ENCODE results near the gene KCNC1.

The KCNC1 gene

GRCh38 chr11:17773674-17774073 lies 39.1 kb downstream of the KCNC1 start:
- peaks cover 5% of the 10 kb centered on the region; the same call in 1 of the 2 replicates for H3K4me1 ChIP-seq (ENCODE audit: low read length)
- no peak overlapping the region for H3K4me2 ChIP-seq (ENCODE audit: low read length)
- no peak overlapping the region for H3K9ac ChIP-seq (ENCODE audit: low read length)
- H3K79me2 ChIP-seq (ENCODE audit: low read length): no peaks in the 10 kb centered on the region
- H4K20me1 ChIP-seq (ENCODE audit: insufficient read depth, low read length): no peaks in the 10 kb centered on the region
- H3K36me3 ChIP-seq (replicated peaks; ENCODE audit: low read depth, low read length): no peaks in the 10 kb centered on the region
- no peak overlapping the region for H2AFZ ChIP-seq (ENCODE audit: low read depth, low read length)
- H3K9me3 ChIP-seq (ENCODE audit: insufficient read depth, low read length): no peaks in the 10 kb centered on the region
- TF ChIP-seq, protein P1, sequence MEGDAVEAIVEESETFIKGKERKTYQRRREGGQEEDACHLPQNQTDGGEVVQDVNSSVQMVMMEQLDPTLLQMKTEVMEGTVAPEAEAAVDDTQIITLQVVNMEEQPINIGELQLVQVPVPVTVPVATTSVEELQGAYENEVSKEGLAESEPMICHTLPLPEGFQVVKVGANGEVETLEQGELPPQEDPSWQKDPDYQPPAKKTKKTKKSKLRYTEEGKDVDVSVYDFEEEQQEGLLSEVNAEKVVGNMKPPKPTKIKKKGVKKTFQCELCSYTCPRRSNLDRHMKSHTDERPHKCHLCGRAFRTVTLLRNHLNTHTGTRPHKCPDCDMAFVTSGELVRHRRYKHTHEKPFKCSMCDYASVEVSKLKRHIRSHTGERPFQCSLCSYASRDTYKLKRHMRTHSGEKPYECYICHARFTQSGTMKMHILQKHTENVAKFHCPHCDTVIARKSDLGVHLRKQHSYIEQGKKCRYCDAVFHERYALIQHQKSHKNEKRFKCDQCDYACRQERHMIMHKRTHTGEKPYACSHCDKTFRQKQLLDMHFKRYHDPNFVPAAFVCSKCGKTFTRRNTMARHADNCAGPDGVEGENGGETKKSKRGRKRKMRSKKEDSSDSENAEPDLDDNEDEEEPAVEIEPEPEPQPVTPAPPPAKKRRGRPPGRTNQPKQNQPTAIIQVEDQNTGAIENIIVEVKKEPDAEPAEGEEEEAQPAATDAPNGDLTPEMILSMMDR (IDR thresholded peaks at IDR 0.05; ENCODE audit: low read depth, low read length): no peak
- TF ChIP-seq EZH2phosphoT487 (IDR thresholded peaks at IDR 0.05; ENCODE audit: low read depth): no peak
- H3K4me3 ChIP-seq (ENCODE audit: low read length): no peak overlapping the region
- H3K27ac ChIP-seq (ENCODE audit: low read length): no peak overlapping the region
- H3K27me3 ChIP-seq (ENCODE audit: low read depth, low read length): no peaks in the 10 kb centered on the region

DNA sequence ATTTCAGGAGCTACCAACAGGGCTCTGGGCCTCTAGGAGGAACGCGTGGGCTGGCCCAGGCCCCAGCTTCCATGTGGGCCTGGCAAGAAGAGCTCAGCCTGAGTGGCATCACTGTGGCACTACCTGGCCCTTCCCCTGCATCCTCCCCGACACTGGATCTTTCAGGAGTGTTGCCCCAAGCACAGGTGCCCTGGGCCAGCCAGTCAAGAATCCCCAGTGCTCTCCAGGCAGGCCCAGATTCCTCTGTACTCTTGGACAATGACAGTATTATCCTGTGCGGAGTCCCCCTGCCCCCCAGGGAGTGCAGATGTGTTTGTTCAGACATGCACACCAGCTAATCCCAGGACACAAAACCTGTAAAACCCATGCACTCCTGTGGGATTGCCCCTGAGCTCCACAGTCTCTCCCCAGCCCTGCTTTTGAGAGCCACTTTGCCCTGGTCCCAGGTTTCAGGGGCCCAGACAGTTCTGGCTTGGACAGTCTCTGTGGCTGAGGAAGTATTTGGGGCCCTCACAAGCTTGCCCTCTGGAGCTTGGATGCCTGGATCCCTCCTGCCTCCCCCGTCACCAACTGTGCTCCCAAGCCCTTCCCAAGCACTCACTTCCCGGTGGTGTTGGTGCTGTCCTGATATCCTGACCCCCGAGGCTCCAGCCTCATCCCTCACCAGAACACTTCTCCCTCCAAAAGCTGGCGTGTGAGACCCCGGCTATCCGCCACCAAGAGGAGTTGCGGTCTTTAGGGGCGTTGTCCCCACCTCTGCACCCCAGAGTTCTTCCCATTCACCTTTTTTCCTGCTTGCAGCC lies 39.9 kb downstream of the KCNC1 start:
- H3K4me2 ChIP-seq (ENCODE audit: low read length): no peak overlapping the region
- no peak overlapping the region for H3K4me3 ChIP-seq (ENCODE audit: low read length)
- H4K20me1 ChIP-seq (ENCODE audit: insufficient read depth, low read length): no peaks in the 10 kb centered on the region
- H3K4me1 ChIP-seq (ENCODE audit: low read length): peaks cover 5% of the 10 kb centered on the region; the same call in 1 of the 2 replicates
- H3K36me3 ChIP-seq (replicated peaks; ENCODE audit: low read depth, low read length): no peaks in the 10 kb centered on the region
- H3K27ac ChIP-seq (ENCODE audit: low read length): no peak overlapping the region
- no peak overlapping the region for H2AFZ ChIP-seq (ENCODE audit: low read depth, low read length)
- no peak overlapping the region for H3K9ac ChIP-seq (ENCODE audit: low read length)
- TF ChIP-seq, protein P1 (IDR thresholded peaks at IDR 0.05; ENCODE audit: low read depth, low read length): no peak
- TF ChIP-seq EZH2phosphoT487 (IDR thresholded peaks at IDR 0.05; ENCODE audit: low read depth): no peak
- no peaks in the 10 kb centered on the region for H3K79me2 ChIP-seq (ENCODE audit: low read length)
- H3K9me3 ChIP-seq (ENCODE audit: insufficient read depth, low read length): no peaks in the 10 kb centered on the region
- no peaks in the 10 kb centered on the region for H3K27me3 ChIP-seq (ENCODE audit: low read depth, low read length)

DNA sequence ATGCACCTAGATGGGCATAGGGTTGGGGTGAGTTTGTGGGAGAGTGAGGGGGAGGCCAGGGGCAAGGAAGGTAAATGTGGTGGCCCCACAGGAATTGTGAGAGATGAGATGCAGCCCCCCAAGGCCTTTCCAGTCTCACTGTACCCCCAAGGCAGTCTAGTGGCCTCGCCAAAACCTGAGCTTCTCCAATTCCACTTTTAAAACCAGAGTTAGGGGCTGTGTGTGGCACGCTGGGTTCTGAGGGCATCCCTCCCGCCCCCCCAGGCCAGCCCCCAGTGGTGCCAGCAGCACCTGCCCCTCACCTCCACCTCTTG lies 40.4 kb downstream of the KCNC1 start:
- Histone ChIP-seq H3K4me3 (ENCODE audit: low read length) (no peak overlapping the region), H3K36me3 (replicated peaks; ENCODE audit: low read depth, low read length) (no peaks in the 10 kb centered on the region), H4K20me1 (ENCODE audit: insufficient read depth, low read length) (no peaks in the 10 kb centered on the region), H3K9me3 (ENCODE audit: insufficient read depth, low read length) (no peaks in the 10 kb centered on the region), H3K4me1 (ENCODE audit: low read length) (0 out of 2 replicates have a peak, but pooled peaks cover under 1% of the 10 kb centered on the region), H3K9ac (ENCODE audit: low read length) (no peak overlapping the region), H3K79me2 (ENCODE audit: low read length) (no peaks in the 10 kb centered on the region), H3K27ac (ENCODE audit: low read length) (no peak overlapping the region), H3K4me2 (ENCODE audit: low read length) (no peak overlapping the region), H2AFZ (ENCODE audit: low read depth, low read length) (no peak overlapping the region), H3K27me3 (ENCODE audit: low read depth, low read length) (no peaks in the 10 kb centered on the region)
- TF ChIP-seq, protein P1 (IDR thresholded peaks at IDR 0.05; ENCODE audit: low read depth, low read length): no peak
- no peak for TF ChIP-seq EZH2phosphoT487 (IDR thresholded peaks at IDR 0.05; ENCODE audit: low read depth)

DNA sequence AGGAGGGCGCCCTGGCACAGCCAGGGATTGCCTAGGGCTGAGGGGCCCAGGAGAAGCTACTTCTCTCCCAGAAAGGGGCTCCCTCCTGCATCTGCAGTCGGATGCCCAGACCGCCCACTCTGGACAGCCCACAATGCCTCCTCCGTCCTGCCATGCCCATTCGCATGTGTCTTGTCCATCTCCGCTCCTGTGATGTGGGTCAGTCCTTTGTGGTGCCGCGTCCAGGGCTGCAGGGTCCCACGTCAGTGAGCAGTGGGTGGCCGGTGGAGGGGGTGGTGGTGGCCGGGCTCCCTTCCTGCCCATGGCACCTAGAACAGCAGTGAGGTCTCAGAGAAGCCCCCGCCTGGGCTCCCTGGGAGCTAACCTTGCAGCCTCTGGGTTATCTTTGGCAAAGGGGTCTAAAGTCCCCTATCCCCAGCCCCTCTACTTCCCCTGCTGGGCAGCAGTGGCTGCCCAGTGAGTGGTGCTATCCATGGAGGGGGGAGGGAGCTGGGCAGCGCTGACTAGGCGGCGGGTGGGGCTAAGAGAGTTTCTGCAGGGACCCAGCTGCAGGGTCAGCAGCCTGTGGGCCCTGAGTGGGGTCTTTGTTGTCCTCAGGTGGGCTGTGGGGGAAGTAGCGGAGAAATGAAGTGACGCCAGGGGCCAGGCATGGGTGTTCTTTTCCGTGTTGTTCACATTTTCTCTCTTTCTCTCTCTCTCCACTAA lies 41.1 kb downstream of the KCNC1 start:
- Histone ChIP-seq H3K4me2 (ENCODE audit: low read length) (no peak overlapping the region), H3K9ac (ENCODE audit: low read length) (no peak overlapping the region), H4K20me1 (ENCODE audit: insufficient read depth, low read length) (no peaks in the 10 kb centered on the region), H3K27me3 (ENCODE audit: low read depth, low read length) (no peaks in the 10 kb centered on the region), H3K9me3 (ENCODE audit: insufficient read depth, low read length) (no peaks in the 10 kb centered on the region), H3K79me2 (ENCODE audit: low read length) (no peaks in the 10 kb centered on the region), H3K4me1 (ENCODE audit: low read length) (no peaks in the 10 kb centered on the region), H2AFZ (ENCODE audit: low read depth, low read length) (no peak overlapping the region), H3K36me3 (replicated peaks; ENCODE audit: low read depth, low read length) (no peaks in the 10 kb centered on the region), H3K27ac (ENCODE audit: low read length) (no peak overlapping the region), H3K4me3 (ENCODE audit: low read length) (no peak overlapping the region)
- TF ChIP-seq, protein P1 (IDR thresholded peaks at IDR 0.05; ENCODE audit: low read depth, low read length): no peak
- no peak for TF ChIP-seq EZH2phosphoT487 (IDR thresholded peaks at IDR 0.05; ENCODE audit: low read depth)
